HG02610 (cell line): Measurements from ENCODE around the gene EEF1G.
"Not testable (repeated sequence)": the region's sequence is repeated elsewhere in the genome, so short reads cannot be mapped to it uniquely, and the experiment has no call there.

Experiments used
- ATAC-seq: cut with Tn5 transposase; IDR thresholded peaks from one replicate; pipeline ENCODE4 v1.9.1; 2021; ENCODE audit warnings: mild to moderate bottlenecking, moderate library complexity; ENCODE audit not compliant: unreplicated experiment

Gene EEF1G

DNA sequence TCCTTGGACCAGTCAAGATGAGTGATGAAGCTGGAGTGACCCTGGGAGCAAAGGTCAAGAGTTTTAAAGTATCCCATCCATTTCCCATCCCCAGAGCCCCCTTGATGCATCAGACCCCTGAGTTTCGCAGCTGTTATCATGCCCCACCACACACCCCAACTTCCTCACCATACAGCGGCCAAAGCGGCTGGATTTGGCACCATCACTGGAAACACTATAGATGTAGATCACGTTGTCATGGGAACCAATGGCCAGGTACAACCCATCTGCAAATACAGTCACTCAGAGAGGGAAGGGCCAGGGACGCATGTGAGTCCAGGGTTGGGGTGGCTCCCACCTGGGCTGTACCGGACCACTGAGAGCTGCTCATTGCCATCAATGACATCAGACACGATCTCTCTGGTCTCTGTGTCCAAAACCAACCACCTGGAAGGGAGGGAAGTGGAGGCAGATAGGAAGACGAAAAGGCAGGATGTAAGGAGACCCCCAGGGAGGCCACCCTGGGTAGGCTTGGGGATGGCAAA is 30.1 kb upstream of the EEF1G start:
- no peak for ATAC-seq

DNA sequence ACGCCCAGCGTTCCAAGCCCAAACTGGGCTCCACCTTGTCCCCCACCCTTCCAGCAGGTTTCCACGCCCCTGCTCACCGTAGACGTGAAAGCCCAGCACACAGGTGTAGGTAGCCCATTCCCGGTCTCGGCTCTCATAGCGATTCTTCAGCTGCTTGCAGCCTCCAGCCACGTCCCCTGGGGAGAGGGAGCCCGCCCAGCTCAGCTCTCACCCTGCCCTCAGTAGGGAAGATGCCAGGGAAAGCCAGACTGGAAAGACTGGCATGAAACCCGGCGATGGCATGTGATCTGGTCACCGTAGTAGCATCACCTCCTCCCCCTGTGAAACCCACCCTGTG is 29.3 kb upstream of the EEF1G start:
- ATAC-seq, result no peak

DNA sequence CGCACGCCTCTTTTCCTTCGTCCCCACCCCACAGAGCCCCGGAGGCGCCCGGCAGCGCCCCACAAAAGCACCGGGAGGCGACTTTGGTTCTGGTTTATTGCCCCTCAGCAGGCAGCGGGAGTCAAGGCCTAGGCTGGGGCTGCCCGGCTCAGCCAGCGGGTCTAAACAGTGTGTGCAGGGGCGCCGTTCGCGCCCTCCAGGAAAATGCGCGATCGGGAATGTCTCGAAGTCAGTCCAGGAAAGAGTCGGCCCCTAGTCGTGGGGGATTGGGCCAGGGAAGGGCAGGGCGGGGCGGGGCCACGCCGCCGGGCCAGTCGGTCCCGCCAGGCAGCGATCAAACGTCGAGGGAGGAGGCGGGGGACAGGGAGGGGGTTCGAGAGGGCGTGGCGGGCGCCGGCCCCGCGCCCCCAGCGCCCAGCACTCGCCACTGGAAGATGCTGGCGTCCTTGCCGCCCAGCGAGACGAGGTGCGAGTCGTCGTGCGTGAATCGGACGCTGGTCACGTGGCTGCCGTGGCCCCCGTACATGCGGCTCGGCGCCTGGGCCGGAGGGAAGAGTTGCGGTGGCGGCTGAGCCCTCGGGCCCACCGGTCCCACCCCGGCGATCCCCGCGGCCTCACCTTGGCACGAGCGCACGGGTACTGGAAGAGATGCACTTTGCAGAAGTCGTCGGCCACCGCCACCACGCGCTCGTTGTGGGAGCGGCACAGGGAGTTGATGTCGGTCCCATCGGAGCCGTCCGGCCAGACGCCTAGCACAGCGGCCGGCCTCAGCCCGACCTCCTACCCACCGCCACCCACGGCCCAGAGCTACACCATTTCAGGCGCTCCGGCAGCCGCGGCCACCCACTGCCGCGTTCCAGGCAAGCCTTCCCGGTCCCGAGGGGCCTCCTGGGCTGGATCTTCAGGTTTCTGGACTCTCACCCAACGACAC is 28.7 kb upstream of the EEF1G start:
- ATAC-seq, result no peak

DNA sequence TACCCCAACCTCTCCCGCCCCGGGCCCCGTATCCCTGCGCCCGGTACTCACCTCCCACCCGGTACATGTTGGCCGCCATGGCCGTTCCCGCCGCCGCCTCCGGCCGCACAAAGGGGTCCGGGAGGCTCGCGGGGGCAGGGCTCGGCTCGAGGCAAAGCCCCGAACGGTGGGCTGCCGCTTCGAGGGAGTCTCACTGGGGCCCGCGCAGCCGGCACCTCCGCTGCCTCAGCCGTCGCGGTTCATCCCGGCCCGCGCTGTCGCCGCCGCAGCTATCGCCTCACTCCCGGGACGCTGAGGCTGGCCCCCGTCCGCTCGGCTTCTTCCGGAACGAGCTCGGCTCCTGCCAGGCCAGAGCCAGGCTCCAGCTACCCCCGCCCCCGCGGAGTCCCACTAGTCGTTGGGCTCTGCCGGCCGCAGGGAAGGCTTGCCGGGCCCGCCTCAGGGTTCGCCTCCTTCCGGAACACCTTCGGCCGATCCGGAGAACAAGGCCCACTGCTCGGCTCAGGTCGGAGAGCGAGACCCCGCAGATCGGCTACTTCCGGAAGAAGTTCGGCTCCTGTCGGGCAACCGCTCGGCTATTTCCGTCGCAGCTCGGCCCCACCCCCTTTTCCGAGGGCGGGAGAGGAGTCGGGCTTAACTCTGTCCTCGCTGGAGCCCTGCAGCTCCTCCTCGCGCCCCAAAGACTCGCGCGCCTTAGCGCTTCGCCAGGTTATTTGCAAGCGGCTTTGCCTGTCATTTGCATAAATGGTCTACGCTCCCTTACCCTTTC is 27.9 kb upstream of the EEF1G start, which contains the start of gene MTA2:
Gene MTA2, minus strand, starts transcription at position 494 of the 769 bp plus-strand sequence. Its CDS starts 415 bp downstream, at position 79.
- ATAC-seq, result peak; percentile 67

DNA sequence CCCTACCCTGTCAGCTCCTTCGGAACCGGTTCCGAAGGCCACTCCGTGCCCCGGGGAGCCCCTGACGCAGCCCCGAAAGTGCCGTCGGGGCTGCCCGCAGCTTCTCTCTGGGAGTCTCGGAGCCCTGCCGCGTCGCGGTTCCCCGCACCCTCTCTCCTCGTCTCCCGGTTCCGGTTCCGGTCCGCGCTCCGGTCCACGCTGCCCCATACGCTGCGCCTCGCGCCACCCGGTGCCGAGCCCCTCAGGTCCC is 27.4 kb upstream of the EEF1G start:
- no peak for ATAC-seq

DNA sequence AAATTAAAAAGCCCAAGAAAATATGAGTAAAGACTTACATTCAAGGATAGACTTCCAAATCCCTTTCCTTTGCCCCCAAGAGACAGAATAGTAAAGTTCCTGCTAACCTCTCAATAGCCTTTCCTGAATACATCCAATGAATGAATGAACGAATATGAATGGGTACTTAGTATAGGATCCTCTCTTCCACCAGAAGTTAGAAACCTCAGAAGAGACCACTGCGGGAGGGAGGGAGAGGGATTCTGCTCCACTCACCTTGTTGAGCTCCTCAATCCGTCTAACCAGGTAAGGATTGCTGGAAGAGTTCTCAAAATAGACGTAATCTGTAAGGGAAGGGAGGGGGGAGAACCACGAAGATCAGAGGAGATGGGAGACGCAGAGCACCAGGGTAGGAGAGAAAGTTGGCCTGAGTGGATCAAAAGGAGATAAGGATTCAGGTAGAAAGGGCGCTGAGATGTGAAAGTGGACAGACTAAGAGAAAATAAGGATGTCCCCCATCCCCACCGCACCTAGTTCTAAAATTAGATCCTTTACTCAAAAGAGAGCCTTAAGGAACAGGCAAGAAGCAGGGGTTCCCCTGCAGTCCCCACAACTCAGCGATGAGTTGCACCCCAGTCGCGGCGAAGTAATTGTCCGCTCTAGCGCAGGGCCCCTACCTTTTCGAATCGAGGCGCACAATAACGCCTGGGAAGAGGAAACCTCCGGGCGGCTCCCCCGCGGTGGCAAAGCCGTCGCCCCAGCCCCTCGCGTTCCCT is 26.9 kb upstream of the EEF1G start:
- ATAC-seq, result no peak

DNA sequence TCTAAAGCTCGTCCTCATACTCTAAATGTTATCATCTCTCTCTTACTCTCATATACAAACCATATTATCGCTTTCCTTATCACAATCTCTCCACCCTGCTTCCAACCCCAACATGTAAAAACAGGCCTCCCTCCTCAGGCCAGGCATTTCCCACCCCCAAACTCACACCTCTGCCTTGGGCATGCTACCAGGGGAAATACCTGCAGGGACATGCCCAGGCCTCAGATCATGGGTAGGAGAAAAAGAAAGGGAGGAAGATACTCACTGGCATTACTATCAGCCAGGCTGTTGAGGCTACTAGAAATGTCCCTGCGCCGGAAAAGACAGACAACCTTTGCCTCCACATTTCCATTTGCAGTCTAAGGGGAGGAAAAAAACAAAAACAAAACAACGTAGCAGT is 26.2 kb upstream of the EEF1G start:
- ATAC-seq, result no peak

DNA sequence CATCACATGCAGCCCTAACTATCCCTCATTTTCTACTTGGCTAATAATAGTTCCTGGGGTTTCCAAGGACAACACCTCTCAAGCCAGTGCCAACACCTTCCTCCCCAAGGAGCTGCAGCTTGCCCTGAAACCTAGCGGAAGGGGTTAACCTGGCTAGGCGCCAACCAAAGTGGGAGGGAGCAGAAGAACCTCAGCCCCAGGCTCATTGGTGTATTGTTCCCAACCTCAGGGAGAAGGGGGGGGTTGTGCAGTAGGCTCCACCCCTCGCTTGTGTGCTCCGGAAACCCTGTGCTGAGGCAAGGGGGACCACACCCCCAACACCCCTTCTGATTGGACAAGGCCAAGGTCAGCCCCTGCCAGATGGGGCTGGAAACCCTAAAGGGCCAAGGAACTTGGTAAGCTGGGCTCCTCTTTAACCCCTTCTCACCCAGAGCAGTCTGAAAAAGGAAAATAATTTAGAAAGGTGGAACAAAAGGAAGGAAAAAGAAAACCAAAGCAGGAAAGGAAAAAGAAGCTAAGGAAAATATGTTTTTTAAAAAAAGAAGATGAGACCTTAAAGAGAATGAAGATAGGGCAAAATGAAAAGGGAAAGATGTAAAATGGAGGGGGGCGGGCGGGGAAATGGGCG is 25.5 kb upstream of the EEF1G start:
- peak; percentile 63 for ATAC-seq

DNA sequence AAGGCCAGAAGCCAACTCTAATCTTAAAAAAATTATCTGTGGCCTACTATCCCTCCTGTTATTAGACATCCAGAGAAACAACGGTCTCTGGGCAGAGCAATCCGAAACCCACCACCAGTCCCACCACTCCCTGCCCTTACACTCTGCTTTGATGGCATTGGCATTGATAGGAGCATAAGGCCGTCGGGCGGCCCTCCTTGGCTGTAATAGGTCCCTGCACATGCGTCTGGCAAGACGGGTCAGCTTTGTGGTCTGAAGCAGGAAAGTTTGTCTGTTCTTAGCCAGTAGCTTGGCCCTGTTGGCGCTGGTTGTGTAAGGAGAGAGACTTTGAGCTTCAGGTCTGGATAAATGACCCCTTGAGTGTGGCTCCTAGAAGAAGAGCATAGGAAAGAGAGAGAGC is 21.4 kb upstream of the EEF1G start:
- no peak for ATAC-seq

DNA sequence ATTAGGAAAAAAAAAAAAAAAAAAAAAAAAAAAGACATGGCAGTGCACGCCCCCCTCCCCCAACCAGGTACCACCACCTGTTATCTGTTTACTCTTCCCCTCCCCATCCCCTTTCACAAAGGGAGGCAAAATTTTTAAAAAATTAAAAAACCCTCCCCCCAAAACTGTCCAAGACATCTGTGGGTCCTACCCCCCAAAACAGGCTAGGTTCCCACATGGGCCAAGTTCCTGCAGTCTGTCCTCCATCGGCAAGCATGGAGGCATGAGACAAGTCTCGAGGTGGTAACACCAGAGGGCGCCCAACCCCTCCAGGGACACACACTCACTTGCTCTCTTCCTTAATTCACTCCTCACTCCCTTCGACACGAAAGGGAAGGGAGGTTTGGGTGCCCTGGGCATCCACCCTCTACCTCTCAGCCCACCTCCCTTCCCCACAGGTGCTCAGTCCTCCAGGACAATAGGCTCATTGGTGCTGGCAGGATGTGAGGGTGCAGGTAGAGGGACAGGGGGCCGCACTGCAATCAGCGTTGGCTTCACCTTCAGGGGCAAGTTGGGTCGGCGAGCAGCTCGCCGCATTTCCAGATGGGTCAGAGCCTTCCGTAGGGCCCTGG is 19.8 kb upstream of the EEF1G start:
- ATAC-seq, result no peak

DNA sequence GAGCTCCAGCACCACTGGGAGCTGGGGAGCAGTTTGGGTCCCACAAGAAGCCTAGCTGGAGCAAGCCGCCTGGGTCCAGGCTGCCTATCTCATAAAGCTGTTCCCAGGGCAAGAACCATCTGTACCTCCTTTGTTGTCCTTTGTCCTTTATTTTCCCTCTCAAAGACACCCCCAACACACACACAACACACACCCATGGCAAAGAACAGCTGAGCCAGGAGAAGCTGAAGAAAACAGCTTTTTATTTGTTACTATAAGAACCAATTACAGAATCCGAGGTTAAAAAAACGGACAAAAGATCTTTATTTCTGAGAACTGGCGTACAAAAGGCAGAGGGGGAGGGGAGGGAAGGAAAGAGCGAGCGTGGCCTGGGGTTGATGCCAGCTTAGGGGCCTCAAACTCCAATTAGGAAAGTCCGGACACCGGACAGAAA is 19.3 kb upstream of the EEF1G start:
- no peak for ATAC-seq

DNA sequence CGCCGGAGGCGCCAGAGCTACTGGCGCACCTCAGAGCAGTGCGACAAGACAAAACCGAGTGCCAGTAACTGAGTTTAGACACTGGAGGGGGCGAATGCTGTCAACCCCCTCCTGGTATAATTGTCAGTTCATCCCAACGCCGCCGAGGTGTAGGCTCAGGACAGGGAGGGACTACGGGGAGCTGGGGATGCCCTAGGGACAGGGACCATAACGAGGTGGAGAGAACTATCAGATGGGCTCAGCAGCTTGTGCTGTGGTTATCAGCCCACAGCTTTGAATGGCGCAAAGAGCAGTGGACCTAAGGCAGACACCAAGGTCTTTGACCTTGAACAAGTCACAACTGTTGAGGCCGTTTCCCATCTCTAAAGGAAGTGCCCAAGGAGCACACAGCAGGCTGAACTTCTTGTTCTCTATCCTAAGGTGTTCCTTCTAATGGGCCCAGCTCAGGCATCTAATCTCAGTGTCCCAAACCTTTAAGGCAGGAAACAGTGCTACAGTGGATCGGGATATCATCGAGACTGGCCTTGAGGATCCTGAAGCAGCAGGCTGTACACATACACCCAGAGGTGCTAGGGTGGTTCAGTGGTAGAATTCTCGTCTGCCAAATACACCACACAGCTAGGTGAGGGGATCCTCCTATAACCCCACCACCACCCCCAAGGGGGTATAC is 18.6 kb upstream of the EEF1G start:
- peak; percentile 7 for ATAC-seq

DNA sequence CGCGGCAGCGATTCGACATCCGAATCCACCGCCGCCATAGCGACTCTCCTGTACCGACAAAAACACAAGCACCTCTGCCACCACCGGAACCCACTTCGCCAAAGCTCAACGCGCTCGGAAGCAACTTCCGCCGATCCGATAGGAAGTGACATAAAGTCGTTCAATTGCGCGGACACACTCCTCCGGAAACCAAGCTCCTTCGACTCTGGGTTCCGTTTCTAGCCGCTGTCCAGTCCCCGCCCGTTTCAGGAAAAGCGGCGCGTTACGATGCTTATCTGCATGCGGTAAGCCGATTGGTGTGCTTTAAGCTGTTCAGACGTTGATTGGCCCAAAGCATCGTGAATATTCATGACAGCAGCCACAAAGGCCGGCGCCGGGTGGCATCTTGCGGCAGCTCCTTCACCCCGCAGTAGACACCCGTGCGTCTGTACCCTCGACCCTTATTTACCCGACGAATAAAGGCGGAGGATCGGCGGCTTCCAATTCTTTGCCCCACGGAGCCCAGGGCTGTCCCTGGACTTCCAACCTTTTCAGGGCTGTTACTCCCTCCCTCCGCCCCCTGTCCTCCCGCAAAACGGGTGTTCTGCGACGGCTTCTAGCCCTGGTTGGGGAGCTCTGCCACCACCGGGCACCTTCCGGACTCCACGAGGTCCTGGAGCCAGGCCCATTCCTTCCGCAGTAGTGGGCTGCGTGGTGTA is 17.9 kb upstream of the EEF1G start, which contains the start of gene TUT1:
Gene TUT1, minus strand, starts transcription at position 76 of the 698 bp plus-strand sequence. Its CDS starts 38 bp downstream, at position 38.
- peak; percentile 86 for ATAC-seq

DNA sequence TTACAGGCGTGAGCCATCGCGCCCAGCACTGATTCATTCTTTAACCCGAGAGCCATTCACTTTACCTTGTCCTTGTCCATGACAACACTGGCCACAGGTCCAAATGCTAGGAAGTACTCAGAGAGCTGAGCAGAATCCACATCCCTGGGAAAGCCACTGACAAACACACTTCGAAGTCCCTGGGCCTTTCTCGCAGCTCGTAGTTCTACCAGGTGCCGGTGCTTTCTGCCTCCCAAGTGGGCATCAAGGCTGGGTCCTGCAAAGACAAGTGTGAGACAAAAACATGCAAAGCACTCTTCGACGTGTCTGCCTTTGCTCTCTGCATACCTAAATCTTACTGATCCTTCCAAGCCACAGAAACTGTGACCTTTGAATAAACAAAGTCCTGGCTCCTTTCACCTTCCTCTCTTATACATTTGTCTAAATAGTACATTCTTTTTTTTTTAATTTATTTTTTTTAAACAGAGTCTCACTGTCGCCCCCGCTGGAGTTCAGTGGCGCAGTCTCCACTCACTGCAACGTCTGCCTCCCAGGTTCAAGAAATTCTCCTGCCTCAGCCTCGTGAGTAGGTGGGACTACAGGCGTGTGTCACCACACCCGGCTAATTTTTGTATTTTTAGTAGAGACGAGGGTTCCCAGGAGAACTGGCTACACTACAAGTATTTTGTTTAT is 15.4 kb upstream of the EEF1G start:
- ATAC-seq, result no peak

DNA sequence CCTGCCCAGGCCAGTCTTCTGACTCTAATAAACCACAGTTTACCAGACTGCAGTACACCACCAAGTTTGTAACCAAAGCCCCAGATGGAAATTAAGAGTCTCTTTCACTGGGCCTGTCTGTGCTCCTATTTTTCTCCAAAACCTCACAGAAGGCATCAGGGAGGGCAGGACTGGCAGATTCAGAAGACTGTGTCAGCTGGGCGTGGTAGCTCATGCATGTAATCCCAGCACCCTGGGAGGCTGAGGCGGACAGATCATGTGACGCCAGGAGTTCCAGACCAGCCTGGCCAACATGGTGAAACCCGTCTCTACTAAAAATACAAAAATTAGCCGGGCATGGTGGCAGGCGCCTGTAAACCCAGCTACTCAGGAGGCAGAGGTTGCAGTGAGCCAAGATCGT is 11.7 kb upstream of the EEF1G start:
- ATAC-seq, result not testable (repeated sequence)

DNA sequence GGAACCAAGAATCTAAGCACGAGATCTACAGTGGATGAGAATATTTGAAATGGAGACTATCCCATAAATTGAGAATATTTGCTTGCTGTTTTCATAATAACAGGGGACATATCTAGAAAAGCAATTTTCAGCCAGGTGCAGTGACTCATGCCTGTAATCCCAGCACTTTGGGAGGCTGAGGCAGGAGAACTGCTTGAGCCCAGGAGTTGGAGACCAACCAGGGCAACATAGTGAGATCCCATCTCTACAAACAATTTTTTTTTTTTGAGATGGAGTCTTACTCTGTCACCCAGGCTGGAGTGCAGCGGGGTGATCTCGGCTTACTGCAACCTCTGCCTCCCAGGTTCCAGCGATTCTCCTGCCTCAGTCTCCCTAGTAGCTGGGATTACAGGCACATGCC is 8.0 kb upstream of the EEF1G start:
- ATAC-seq, result not testable (repeated sequence)

DNA sequence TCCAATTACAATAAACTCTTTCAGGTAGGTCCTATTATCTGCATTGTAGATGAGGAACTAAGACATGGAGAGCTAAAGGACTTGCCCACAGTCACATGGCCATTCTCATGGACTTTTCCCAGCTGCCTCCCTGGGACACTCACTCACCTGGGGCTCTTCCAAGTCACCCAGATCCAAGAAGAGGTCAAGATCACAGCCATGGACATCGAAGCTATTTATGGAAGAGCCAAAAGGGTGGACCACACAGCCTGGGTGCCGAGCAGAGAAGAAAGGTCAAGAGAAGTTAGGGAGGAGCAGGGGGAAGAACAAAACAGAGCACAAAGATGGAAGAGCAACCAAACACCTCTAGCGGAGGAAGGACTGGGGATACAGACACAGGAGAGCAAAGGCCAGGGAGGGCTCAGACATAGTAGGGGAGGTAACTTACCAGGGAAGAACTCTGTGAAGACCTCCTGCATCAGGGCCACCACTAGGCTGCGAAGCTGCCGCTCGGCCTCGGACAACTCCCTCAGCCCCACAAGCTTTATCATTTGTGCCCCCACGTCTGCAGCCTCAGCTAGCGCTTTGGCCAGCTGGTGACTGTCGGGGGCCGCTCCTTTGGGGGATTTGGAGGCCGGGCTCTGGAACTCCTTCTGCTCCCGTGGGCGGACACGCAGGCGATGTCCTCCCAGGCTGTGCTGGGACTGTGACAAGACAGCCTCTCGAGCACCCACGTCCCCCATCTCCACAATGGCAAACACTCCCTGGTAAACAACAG is 7.4 kb upstream of the EEF1G start:
- no peak for ATAC-seq

DNA sequence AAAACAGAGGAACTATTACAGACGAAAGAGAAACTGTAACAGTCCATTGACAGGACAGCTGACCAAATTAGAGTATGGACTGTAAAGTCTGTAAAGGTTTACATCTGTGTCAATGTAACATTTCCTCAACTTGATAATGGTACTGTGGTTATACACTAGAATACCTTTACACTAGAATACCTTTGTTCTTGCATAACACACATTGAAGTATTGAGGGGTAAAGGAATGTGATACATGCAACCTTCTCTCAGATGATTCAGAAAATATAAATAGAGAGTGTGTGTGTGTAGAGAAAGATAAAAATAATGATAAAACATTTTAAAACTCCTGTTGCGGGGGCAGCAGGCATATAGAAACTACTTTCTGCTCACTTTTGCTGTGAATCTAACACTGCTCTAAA is 5.6 kb upstream of the EEF1G start:
- ATAC-seq, result no peak
